HepG2 (cell line): Measurements from ENCODE around the gene ZBTB46. TPM values are rescaled to one million over a fixed set of nuclear protein-coding genes. Genes with fewer than 3 reads are reported as not detected.

Experiments used
- ATM ChIP-seq: fragments of 450-650 bp; IDR thresholded peaks from 2 replicates; pipeline ENCODE4 v1.7.1; 2017; ENCODE audit warnings: mild to moderate bottlenecking, borderline replicate concordance
- CBX5 ChIP-seq: sonication (generic); formaldehyde crosslinking; IDR thresholded peaks from 2 replicates; pipeline ENCODE4 v1.4.0; 2020; ENCODE audit warnings: missing genetic modification reagents, borderline replicate concordance
- CENPT ChIP-seq: sonication (generic); formaldehyde crosslinking; IDR thresholded peaks from 2 replicates; pipeline ENCODE4 v1.8.0; 2022; ENCODE audit warnings: low read depth, mild to moderate bottlenecking, moderate library complexity, missing genetic modification reagents
- GMEB1 ChIP-seq: sonication (generic); formaldehyde crosslinking; IDR thresholded peaks from 2 replicates; pipeline ENCODE4 v1.5.1; 2020; ENCODE audit warnings: missing genetic modification reagents, mild to moderate bottlenecking, borderline replicate concordance
- JARID2 ChIP-seq: sonication (generic); formaldehyde crosslinking; IDR thresholded peaks from 2 replicates; pipeline ENCODE4 v1.8.1; 2023; ENCODE audit warnings: missing genetic modification reagents, inconsistent platforms; ENCODE audit not compliant: insufficient replicate concordance
- MTA3 ChIP-seq: sonication (generic); formaldehyde crosslinking; IDR thresholded peaks from 2 replicates; pipeline ENCODE4 v1.4.0; 2020; ENCODE audit warnings: missing genetic modification reagents
- MXD3 ChIP-seq: IDR thresholded peaks from 2 replicates; pipeline ENCODE4 v1.6.1; 2016; ENCODE audit warnings: mild to moderate bottlenecking, missing biosample characterization, missing genetic modification reagents
- MXI1 ChIP-seq: IDR thresholded peaks from 3 replicates; pipeline ENCODE4 v1.6.1; 2012; ENCODE audit warnings: low read depth, low read length, inconsistent platforms, borderline replicate concordance
- ONECUT2 ChIP-seq: sonication (generic); formaldehyde crosslinking; IDR thresholded peaks from 2 replicates; pipeline ENCODE4 v1.4.0; 2020; ENCODE audit warnings: missing genetic modification reagents
- PRMT3 ChIP-seq: sonication (generic); formaldehyde crosslinking; IDR thresholded peaks from 2 replicates; pipeline ENCODE4 v1.8.1; 2022; ENCODE audit warnings: low read depth, mild to moderate bottlenecking, moderate library complexity, missing genetic modification reagents, borderline replicate concordance
- SMAD3 ChIP-seq: sonication (generic); formaldehyde crosslinking; IDR thresholded peaks from 2 replicates; pipeline ENCODE4 v1.4.0; 2020; ENCODE audit warnings: missing genetic modification reagents
- THAP9 ChIP-seq: sonication (generic); formaldehyde crosslinking; IDR thresholded peaks from 2 replicates; pipeline ENCODE4; 2020; ENCODE audit warnings: missing genetic modification reagents, mild to moderate bottlenecking, borderline replicate concordance
- TSC22D2 ChIP-seq: sonication (generic); formaldehyde crosslinking; IDR thresholded peaks from 2 replicates; pipeline ENCODE4 v1.5.1; 2020; ENCODE audit warnings: missing genetic modification reagents, mild to moderate bottlenecking, borderline replicate concordance
- ZBTB38 ChIP-seq: sonication (generic); formaldehyde crosslinking; IDR thresholded peaks from 2 replicates; pipeline ENCODE4 v1.5.1; 2020; ENCODE audit warnings: mild to moderate bottlenecking, missing genetic modification reagents
- ZFYVE20 ChIP-seq: sonication (generic); formaldehyde crosslinking; IDR thresholded peaks from 2 replicates; pipeline ENCODE4 v1.8.0; 2023; ENCODE audit warnings: low read depth, mild to moderate bottlenecking, moderate library complexity, missing genetic modification reagents, borderline replicate concordance
- ZNF260 ChIP-seq: sonication (generic); formaldehyde crosslinking; IDR thresholded peaks from 2 replicates; pipeline ENCODE4 v1.4.0; 2020; ENCODE audit warnings: missing genetic modification reagents, low read depth, mild to moderate bottlenecking, borderline replicate concordance
- ZNF282 ChIP-seq: fragments of 450-650 bp; IDR thresholded peaks from 2 replicates; pipeline ENCODE4 v1.6.1; 2018; ENCODE audit not compliant: partially characterized antibody
- ZNF512 ChIP-seq: sonication (generic); formaldehyde crosslinking; IDR thresholded peaks from 2 replicates; pipeline ENCODE4 v1.4.0; 2020; ENCODE audit warnings: mild to moderate bottlenecking, missing genetic modification reagents
- ZNF550 ChIP-seq: sonication (generic); formaldehyde crosslinking; IDR thresholded peaks from 2 replicates; pipeline ENCODE4 v1.4.0; 2020; ENCODE audit warnings: mild to moderate bottlenecking, missing genetic modification reagents, borderline replicate concordance
- ZNF75D ChIP-seq: sonication (generic); formaldehyde crosslinking; IDR thresholded peaks from 2 replicates; pipeline ENCODE4 v1.8.1; 2023; ENCODE audit warnings: missing genetic modification reagents, mild to moderate bottlenecking, borderline replicate concordance
- polyA plus RNA-seq, 8 experiments: library from polyadenylated mRNA; depleted of rRNA in 3 of 8; stranded (reverse) in 7 of 8; unstranded in 1 of 8; fragments of >200 nt; fragmentation: Illumina TruSeq in 4 of 8; extraction: Trizol in 4 of 8; gene quantifications; 2 replicates each; pipeline versions ENCODE4 v1.2.1 to v1.2.3, GENCODE V29; 2011 to 2016; ENCODE audit warnings: low read depth in 4 of 8, missing spikeins in 1 of 8, mixed read lengths in 1 of 8; ENCODE audit not compliant: insufficient read depth in 1 of 8
- total RNA-seq, 5 experiments: library from RNA; depleted of rRNA; stranded (reverse); fragments of >200 nt; fragmentation: Illumina TruSeq; extraction: Trizol; gene quantifications; 2 replicates each; pipeline ENCODE4 v1.2.3, GENCODE V29; 2016; ENCODE audit warnings: low read depth in 1 of 5

Gene ZBTB46
- total and polyA plus RNA-seq, 2 of the 13 experiments (the other 11 are each of a cell fraction or from before 2014, with no cell fraction given) = 1.6 to 13.5 TPM

GRCh38 chr20:63864978-63865640 is 34.0 kb upstream of the ZBTB46 start, which contains the start of gene TPD52L2 (continued):
- TF ChIP-seq MXD3 (CRISPR knock-in tag) (peak; percentile 93), GMEB1 (CRISPR knock-in tag) (peak; percentile 93), THAP9 (CRISPR knock-in tag) (peak; percentile 93), ONECUT2 (CRISPR knock-in tag) (no peak; the same call in 1 of the 2 replicates), SMAD3 (CRISPR knock-in tag) (peak; percentile 88), PRMT3 (CRISPR knock-in tag) (0 out of 2 replicates have a peak, but pooled peaks have one; percentile 93), JARID2 (CRISPR knock-in tag) (peak; percentile 40), MTA3 (CRISPR knock-in tag) (no peak), ZNF512 (peak; percentile 59; the same call in 1 of the 2 replicates), CBX5 (CRISPR knock-in tag) (no peak; the same call in none of the 2 replicates), TSC22D2 (peak; percentile 96; the same call in 1 of the 2 replicates), MXI1 (peak; percentile 97), ZNF550 (CRISPR knock-in tag) (no peak; the same call in 1 of the 2 replicates), ZNF75D (CRISPR knock-in tag) (no peak), ZNF260 (no peak), ZBTB38 (CRISPR knock-in tag) (peak; percentile 96), ZFYVE20 (CRISPR knock-in tag) (peak; percentile 92; the same call in 1 of the 2 replicates), ZNF282 (no peak), CENPT (CRISPR knock-in tag) (peak; percentile 99), ATM (no peak)
